SH-SY5Y (cell line): ENCODE measurements around the gene FYN.

Experiments
- GATA2 ChIP-seq: IDR thresholded peaks from 2 replicates; pipeline ENCODE4 v1.6.1; 2011; ENCODE audit warnings: mild to moderate bottlenecking, low read depth, low read length
- GATA3 ChIP-seq: IDR thresholded peaks from 2 replicates; pipeline ENCODE4 v1.6.1; 2011; ENCODE audit warnings: low read depth, mild to moderate bottlenecking, low read length, moderate library complexity

The FYN gene

DNA sequence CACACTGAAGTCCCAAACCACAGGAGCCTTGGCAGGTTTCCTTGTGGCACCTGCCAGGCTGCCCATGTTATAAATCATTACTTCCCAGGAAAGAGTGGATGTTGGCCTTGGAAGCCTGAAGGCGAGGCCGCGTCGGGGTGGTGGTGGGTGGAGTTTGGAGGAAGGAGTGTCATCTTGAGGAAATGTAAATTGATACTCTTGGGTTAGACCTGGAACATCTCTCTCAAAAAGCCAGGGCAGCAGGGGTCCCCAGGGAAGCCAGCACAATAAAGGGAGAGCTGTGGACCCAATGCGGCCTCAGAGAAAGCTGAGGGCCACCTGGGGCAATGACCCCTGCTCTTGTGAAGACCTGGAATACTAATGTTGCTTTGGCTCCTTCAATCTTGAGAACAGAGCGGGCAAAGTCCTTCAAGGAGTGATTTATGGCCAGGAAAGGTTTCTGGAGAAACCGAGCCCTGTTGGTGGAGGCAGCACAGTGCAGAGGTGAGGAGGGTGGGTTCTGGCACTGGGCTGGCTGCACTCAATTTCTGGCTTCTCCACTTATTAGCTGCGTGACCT lies 241.3 kb downstream of the FYN start:
- TF ChIP-seq GATA3 (no peak), GATA2 (no peak)

DNA sequence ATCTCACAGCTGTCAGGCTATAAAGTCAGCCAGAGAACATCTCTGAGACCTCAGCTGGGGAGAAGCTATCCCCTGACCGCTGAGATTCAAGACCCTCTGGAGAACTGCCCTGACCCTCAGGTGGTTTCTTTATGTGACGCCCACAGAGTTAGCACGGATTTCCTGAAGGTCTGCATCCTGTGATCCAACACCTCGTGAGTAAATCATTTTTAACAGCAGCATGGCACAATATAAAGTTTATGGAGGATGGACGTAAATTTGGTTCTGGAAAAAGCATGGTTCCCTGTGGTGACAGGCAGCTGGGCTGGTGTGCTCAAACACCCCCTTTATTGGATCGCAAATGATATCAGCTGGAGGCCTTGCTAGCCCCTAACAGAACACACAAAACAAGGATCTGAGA lies 242.2 kb downstream of the FYN start:
- no peak for TF ChIP-seq GATA2
- no peak for TF ChIP-seq GATA3

DNA sequence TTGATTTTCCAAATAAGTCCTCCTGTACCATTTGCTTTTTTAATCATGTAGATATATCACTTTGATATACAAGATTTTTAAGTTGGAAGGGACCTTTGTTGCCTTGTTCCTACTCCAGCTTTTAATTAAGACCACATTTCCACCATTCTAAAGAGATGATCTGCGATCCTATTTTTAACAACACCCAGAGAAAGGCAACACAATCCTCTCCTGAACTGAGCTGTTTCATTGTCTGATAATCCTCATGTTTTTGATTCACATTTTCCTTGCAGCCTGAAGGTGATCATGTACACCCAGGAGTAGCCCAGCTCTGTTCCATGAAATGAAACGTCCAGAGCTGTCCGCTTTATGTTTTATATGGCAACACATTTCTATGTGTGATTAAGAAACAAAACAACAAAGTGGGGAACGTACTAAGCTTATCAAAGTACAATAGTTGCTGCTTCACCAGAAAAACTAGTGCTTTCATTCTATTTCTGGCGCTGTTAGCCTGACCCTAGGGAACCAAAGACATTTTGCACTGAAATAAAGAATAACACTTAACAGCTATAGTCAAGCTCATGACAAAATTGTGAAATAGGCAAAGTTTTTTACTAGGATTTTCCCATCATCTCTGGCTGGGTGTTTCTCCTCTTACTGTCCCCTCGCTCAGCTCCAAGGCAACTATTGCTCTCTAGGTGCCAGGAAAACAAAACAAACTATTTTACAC lies 245.0 kb downstream of the FYN start:
- TF ChIP-seq GATA3: no peak
- no peak for TF ChIP-seq GATA2

DNA sequence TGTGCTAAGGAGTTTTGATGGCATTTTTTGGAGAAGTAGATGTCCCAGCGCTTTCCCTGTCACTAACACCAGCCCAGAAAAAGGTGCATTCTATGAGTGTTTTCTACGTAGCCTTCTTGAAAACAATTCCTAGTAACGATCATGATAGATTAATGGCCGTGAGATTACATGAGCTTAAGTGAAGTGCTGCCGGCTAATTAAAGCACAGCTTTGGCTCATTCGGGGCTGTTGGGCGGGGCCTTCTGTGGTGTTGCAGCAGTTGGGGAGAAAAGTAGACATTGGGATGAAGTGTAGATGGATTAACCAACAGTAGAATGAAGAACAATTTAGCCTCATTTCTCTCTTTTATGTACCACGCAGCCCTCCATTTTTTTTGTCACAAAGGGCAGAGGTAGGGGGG lies 246.8 kb downstream of the FYN start:
- no peak for TF ChIP-seq GATA3
- no peak for TF ChIP-seq GATA2

DNA sequence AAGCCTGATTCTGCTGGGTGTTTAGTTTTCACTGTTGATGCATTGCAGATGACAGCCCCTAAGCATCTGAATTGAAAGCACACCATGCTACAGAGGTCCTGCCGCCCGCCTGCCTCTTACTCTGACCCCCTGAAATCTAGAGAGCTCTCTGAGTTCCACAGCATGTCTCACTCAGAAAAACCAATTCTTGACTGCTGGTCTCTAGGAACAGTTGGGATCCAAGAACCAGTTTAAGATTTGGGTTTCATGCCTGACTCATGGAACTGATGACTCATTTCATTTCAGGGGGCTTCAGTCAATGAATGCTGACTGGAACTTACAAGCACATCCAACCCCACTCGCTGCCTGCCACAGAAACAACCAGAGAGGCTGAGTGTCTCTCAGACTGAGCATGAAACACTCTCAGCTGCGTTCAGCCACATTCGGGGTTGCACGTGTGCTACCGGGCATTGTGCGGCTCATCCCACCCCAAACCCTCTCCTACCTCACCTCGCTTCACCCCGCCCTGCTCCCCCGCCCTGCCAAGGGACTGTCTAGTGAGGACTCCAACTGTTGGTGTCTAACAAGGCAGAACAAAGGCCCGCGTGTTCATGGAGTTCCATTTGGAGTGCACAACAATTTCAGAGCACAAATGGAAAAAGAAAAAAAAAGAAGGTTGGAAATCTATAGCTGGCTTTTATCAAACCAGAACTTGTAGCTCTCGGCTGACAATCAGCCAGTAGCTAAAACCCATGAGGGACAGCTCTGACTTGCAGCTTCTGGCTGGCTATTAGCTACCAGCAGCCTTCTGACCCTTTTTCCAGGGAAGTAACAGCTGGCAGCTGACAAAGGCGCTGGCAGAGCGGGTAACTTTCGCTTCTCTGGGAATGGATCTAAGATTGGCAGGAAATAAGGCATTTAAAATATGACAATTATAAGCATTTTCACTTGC lies 247.5 kb downstream of the FYN start:
- TF ChIP-seq GATA3 (no peak), GATA2 (no peak)

DNA sequence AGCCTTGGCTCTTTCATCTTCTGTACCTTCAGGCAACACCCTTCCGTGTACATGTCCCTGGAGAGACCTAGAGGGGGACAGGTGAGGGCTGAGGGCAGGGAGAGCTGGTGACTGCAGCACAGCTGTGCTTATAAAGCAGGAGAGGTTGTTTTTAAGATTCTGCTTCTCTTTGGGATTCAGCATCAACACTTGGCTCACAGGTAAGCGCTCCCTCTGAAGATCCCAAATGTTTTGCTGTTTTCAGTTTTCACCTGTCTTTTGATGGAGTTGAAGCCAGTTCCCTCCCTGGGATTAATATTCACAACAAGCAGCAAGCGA lies 248.2 kb downstream of the FYN start:
- no peak for TF ChIP-seq GATA2
- TF ChIP-seq GATA3: no peak

DNA sequence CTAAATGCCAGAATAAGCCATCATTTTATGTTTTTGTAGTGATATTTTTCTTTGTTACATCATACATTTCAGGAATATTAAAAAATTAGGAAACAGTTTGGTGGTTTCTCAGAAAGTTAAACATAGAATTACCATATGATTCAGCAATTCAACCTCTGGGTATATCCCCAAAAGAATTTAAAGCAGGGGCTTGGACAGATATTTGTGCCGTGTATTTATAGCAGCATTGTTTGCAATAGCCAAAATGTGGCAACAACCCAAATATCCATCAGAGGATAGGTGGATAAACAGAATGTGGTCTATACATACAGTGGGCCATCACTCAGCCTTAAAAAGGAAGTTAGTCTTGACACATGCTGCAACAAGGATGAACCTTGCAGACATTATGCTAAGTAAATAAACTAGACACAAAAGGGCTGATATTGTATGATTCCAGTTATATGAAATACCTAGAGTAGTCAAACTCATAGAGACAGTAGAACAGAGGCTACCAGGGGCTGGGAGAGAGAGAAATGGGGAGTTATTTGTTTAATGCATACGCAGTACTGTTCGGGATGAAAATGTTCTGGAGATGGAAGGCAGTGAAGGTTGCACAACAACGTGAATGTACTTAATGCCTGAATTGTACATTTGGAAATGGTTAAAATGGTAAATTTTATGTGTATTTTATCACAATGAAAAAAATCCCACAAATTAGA lies 248.7 kb downstream of the FYN start:
- no peak for TF ChIP-seq GATA2
- no peak for TF ChIP-seq GATA3

DNA sequence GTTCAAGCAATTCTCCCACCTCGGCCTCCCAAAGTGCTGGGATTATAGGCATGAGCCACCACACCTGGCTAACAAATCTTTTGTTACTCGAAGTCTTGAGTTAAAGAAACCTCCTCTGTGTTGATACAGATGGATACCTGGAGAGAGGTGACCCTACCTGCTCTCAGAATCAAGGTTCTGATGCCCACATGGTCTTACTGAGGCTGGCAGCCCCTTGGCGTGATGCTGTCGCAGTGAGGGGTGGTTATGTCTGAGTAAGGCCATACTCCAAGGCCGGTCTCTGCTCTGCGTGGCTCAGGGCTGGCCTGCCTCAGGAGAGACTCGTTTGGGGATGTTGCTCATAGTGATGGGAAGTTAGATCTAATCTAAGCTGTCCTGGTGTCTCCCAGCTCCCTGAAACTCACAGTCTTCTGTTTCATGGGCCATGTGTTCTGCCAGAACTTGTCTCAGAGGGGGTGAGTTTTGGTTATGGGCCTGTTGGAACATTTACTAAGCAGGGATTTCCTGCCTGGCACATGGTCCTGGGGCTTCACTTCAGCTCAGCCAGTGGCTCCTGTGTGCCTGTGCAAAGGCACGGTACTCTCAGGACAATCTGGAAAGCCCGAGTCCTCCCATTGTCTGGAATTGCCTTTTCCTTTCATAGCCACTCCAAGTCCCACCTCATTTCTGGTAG lies 250.1 kb downstream of the FYN start:
- TF ChIP-seq GATA2 (peak; percentile 39), GATA3 (no peak)

DNA sequence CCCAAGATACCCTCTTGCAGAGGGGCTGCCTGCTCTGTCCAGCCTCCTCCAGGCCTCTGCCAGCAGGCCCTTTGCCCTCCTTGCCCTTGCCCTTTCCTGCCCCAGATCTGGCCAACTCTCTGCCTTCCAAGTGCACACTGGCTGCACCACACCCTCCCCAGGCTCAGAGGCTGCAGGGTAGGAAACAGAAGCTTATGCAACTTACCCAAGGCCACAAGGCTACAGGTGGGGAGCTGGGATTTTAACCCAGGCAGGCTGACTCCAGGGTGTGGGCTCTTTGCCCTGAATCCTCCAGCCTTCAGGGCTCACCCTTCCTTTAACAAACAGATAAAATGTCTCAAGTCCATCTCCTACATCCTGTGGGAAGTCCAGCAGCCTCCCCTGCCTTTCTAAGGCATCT lies 253.1 kb downstream of the FYN start:
- TF ChIP-seq GATA3 (no peak), GATA2 (no peak)

DNA sequence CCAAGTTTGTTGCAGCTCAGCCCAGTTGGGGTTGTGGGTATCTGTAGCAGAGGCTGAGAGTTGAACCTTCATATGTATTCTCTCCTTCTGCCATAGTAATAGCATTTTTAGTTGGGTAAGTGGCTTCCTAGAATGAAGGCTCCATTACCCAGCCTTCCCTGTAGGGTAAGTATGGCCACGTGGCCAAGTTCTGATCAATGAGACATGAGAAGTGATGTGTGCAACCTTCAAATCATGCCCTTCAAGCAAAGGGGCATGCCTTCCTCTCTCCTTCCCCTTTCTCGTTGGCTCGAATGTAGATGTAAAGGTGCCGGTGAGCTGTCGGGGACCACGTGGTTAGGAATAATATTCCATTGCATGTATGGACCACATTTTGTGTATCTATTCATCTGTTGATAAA lies 254.8 kb downstream of the FYN start:
- no peak for TF ChIP-seq GATA3
- no peak for TF ChIP-seq GATA2

DNA sequence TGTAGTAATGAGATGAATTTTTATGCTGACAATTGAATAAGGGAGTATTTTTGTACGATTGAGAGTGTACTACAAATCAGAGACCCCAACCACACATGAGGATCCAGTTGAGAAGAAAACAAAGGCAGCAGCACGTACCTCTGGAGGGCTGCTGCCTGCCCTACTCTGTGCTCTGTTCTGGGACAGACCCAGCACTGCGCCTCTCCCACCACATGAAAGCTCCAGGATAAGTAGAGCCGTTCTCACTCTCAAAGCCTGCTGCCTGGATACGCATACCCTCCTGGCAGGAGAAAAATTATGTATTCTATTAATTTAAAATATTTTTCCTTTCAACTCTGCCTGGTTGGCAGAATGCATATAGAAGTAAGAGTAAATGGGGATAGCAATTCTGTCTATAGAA lies 256.1 kb downstream of the FYN start:
- no peak for TF ChIP-seq GATA2
- TF ChIP-seq GATA3: no peak

DNA sequence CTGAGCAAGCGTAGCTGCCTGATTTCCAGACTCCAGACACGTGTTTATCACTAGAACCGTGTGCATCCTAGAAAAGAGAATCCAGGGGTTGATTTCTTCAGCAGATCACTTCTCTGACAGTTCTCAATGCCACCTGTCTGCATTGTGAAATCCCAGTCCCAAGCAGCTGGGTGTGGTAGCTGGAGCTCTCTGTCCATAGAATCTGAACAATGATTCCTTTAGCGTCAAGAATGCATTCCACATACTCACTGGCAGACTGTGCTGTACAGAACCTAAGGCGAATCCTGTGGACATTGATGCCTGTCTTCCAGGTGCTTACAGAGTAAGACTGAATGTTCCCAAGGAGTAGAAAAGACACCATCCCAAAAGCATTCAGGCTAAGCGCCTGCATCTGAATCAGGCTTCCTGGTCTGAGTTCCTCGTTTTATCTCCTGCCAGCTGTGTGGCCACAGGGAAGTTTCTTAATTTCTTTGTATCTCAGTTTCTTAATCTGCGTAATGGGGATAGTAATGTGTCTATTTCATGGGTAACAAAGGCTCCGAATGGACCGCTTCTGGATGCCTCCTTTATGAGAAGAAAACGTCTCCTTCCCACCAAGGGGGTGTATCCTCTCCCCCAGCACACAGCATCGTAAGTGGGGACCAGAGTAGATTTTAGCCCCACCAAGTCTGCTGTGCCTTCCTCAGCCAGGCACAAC lies 257.2 kb downstream of the FYN start:
- TF ChIP-seq GATA3 (no peak), GATA2 (no peak)

DNA sequence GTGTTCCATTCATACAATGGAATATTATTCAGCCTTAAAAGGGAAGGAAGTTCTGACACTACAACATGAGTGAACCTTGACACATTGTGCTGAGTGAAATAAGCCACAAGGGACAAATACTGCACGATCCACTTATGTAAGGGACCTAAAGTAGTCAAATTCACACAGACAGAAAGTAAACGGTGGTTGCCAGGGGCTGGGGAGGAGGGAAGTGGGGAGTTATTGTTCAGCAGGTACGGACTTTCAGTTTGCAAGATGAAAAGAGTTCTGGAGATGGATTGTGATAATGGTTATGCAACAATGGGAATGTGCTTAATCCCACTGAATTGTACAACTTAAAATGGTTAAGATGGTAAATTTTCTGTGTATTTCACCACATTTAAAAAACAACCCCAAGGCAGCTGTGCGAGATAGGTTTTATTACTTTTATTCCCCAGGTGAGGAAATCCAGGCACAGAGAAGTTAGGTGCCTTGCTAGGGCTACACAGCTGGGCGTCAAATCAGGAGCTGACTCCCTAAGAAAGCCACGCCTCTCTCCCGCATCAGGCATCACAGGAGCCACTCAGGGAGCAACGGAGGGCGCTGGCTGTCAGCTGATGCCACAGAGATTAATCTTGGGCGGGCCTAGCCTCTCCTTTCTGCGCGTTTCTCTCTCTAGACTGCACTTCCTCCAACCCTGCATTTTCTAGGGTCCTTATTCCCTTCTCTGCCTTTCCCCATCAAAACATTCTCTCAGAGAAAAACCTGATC lies 258.2 kb downstream of the FYN start:
- TF ChIP-seq GATA3 (no peak), GATA2 (no peak)

DNA sequence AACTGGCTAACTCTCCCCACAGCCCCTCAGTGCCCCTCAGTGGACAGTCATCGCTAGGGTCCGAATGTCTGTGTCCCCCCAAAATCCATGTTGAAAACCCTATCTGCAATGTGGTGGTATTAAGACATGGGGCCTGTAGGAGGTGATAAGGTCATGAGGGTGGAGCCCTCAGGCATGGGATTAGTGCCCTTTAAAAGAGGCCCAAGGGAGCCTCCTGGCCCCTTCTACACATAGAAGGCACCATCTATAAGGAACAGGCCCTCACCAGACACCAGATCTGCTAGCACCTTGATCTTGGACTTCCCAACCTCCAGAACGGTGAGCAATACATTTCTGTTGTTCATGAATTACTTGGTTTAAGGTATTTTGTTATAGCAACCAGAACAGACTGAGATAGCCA lies 260.9 kb downstream of the FYN start:
- TF ChIP-seq GATA3: no peak
